OCI-LY1 (cell line): ENCODE data around the gene TMEM144.
"Not testable (repeated sequence)": the region's sequence is repeated elsewhere in the genome, so short reads cannot be mapped to it uniquely, and the experiment has no call there.

Source experiments
- H2AFZ ChIP-seq: fragments of 200-600 bp; sonication (generic), shearing (Covaris generic); 2 replicates; pipeline ENCODE4 v1.6.0; 2014; ENCODE audit warnings: antibody characterized with exemption, mild to moderate bottlenecking, low read length
- H3F3A ChIP-seq: fragments of 200-600 bp; sonication (generic), shearing (Covaris generic); 2 replicates; pipeline ENCODE4 v1.6.0; 2014; ENCODE audit warnings: mild to moderate bottlenecking, antibody characterized with exemption, low read length, moderate library complexity; ENCODE audit not compliant: insufficient read depth
- H3K27ac ChIP-seq: fragments of 200-600 bp; sonication (generic); 2 replicates; pipeline ENCODE4 v1.5.1; 2014; ENCODE audit warnings: low read length, mixed run types, mild to moderate bottlenecking, low read depth; ENCODE audit not compliant: poor library complexity, severe bottlenecking
- H3K27me3 ChIP-seq: fragments of 200-600 bp; sonication (generic); 2 replicates; pipeline ENCODE4 v1.6.0; 2014; ENCODE audit warnings: antibody characterized with exemption, mild to moderate bottlenecking, low read length, moderate library complexity; ENCODE audit not compliant: insufficient read depth
- H3K36me3 ChIP-seq: fragments of 200-600 bp; sonication (generic); 2 replicates; pipeline ENCODE4 v1.6.1; 2014; ENCODE audit warnings: mild to moderate bottlenecking, antibody characterized with exemption, low read length, moderate library complexity, mixed read lengths; ENCODE audit not compliant: insufficient read depth
- H3K4me1 ChIP-seq: fragments of 200-600 bp; sonication (generic); 2 replicates; pipeline ENCODE4 v1.5.1; 2014; ENCODE audit warnings: mild to moderate bottlenecking, low read length, moderate library complexity; ENCODE audit not compliant: insufficient read depth, severe bottlenecking
- H3K4me2 ChIP-seq: fragments of 200-600 bp; sonication (generic), shearing (Covaris generic); 2 replicates; pipeline ENCODE4 v1.6.1; 2014; ENCODE audit warnings: low read length
- H3K4me3 ChIP-seq: fragments of 200-600 bp; sonication (generic); 2 replicates; pipeline ENCODE4 v1.5.1; 2014; ENCODE audit warnings: low read length, low read depth, mild to moderate bottlenecking, mixed read lengths; ENCODE audit not compliant: poor library complexity, severe bottlenecking
- H3K79me2 ChIP-seq: fragments of 200-600 bp; shearing (Covaris generic); 2 replicates; pipeline ENCODE4 v1.6.1; 2016; ENCODE audit warnings: mixed run types, low read length, mixed read lengths; ENCODE audit not compliant: insufficient read depth
- H3K9ac ChIP-seq: fragments of 200-600 bp; sonication (generic), shearing (Covaris generic); 2 replicates; pipeline ENCODE4 v1.6.1; 2014; ENCODE audit warnings: mild to moderate bottlenecking, low read length, mixed read lengths
- H3K9me2 ChIP-seq: fragments of 200-600 bp; sonication (generic), shearing (Covaris generic); 2 replicates; pipeline ENCODE4 v1.6.1; 2014; ENCODE audit warnings: low read depth, mild to moderate bottlenecking, low read length, mixed read lengths
- H3K9me3 ChIP-seq: fragments of 200-600 bp; shearing (Covaris generic); 2 replicates; pipeline ENCODE4 v1.6.1; 2014; ENCODE audit warnings: low read length, mixed read lengths
- H4K20me1 ChIP-seq: fragments of 200-600 bp; sonication (generic), shearing (Covaris generic); 2 replicates; pipeline ENCODE4 v1.6.0; 2016; ENCODE audit warnings: mild to moderate bottlenecking, low read length; ENCODE audit not compliant: insufficient read depth
- CTCF ChIP-seq: fragments of 200-600 bp; sonication (generic), shearing (Covaris generic); IDR thresholded peaks from 2 replicates; pipeline ENCODE4 v1.5.1; 2017; ENCODE audit warnings: mild to moderate bottlenecking, antibody characterized with exemption, low read length, moderate library complexity, mixed read lengths
- EZH2 ChIP-seq: fragments of 200-600 bp; sonication (generic), shearing (Covaris generic); IDR thresholded peaks from 2 replicates; pipeline ENCODE4 v1.8.0; 2017; ENCODE audit warnings: borderline replicate concordance, mixed run types, mild to moderate bottlenecking, antibody characterized with exemption, low read length, moderate library complexity, mixed read lengths

TMEM144 gene

GRCh38 chr4:158268553-158268952 lies 58.3 kb downstream of the TMEM144 start:
- H3K79me2 ChIP-seq = no peaks in the 10 kb centered on the region
- TF ChIP-seq EZH2 = no peak
- TF ChIP-seq CTCF = no peak
- no peaks in the 10 kb centered on the region for H3K27me3 ChIP-seq
- no peaks in the 10 kb centered on the region for H3K9me3 ChIP-seq
- H3K9ac ChIP-seq = no peak overlapping the region
- H3F3A ChIP-seq = no peaks in the 10 kb centered on the region
- H3K9me2 ChIP-seq = no peaks in the 10 kb centered on the region
- H4K20me1 ChIP-seq = no peaks in the 10 kb centered on the region
- H3K36me3 ChIP-seq = no peaks in the 10 kb centered on the region
- no peak overlapping the region for H3K4me3 ChIP-seq
- H2AFZ ChIP-seq = no peak overlapping the region
- H3K4me2 ChIP-seq = no peak overlapping the region
- H3K27ac ChIP-seq = no peak overlapping the region
- H3K4me1 ChIP-seq = no peaks in the 10 kb centered on the region

- Histone ChIP-seq H4K20me1 (no peaks in the 10 kb centered on the region), H3K9me2 (no peaks in the 10 kb centered on the region), H3F3A (no peaks in the 10 kb centered on the region), H3K27ac (no peak overlapping the region), H3K9me3 (no peaks in the 10 kb centered on the region), H2AFZ (no peak overlapping the region), H3K36me3 (no peaks in the 10 kb centered on the region), H3K4me1 (no peaks in the 10 kb centered on the region), H3K4me2 (no peak overlapping the region), H3K79me2 (no peaks in the 10 kb centered on the region), H3K27me3 (no peaks in the 10 kb centered on the region), H3K9ac (no peak overlapping the region), H3K4me3 (no peak overlapping the region)
- TF ChIP-seq CTCF (no peak), EZH2 (no peak)
These were observed 64.3 kb downstream of the TMEM144 start for GRCh38 chr4:158274636-158275035.

- Histone ChIP-seq H3K9ac (no peak overlapping the region), H3K36me3 (no peaks in the 10 kb centered on the region), H3K9me3 (no peaks in the 10 kb centered on the region), H3F3A (no peaks in the 10 kb centered on the region), H3K4me2 (no peak overlapping the region), H3K4me1 (no peaks in the 10 kb centered on the region), H3K27ac (no peak overlapping the region), H3K79me2 (no peaks in the 10 kb centered on the region), H3K4me3 (no peak overlapping the region), H2AFZ (no peak overlapping the region), H3K27me3 (no peaks in the 10 kb centered on the region), H3K9me2 (no peaks in the 10 kb centered on the region), H4K20me1 (no peaks in the 10 kb centered on the region)
- TF ChIP-seq EZH2 (no peak), CTCF (no peak)
These were observed 67.3 kb downstream of the TMEM144 start for GRCh38 chr4:158277558-158277957.

DNA sequence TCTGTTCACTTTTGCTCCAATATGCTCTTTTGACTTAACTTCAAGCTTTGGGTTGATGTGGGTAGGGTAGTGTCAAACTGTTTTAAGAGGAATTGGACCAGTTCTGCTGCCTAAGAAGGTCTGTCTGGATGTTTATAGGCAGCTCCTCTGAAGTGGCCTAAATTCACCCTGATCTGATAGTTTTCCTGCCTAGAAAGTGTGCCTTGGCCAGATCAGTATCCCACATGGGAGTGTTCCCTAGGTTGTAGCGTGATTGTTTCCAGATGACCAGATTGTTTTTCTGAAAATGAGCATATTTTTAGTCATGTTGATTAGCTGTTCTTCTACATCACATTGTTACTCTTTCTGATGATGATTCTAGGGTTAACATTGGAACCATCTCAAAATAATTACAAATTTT lies 68.8 kb downstream of the TMEM144 start:
- H2AFZ ChIP-seq, H3K79me2 ChIP-seq, H3K9me2 ChIP-seq, H3K4me1 ChIP-seq, H4K20me1 ChIP-seq, H3K9me3 ChIP-seq, H3K27me3 ChIP-seq, H3K4me3 ChIP-seq, H3F3A ChIP-seq, H3K9ac ChIP-seq, H3K27ac ChIP-seq, H3K36me3 ChIP-seq, H3K4me2 ChIP-seq: not testable (repeated sequence)
